Keratinocyte (primary cell): ENCODE data around the gene C1orf74. TPM values are rescaled to one million over a fixed set of nuclear protein-coding genes. Genes with fewer than 3 reads are reported as not detected.

ENCODE experiments used
- DNase-seq: peaks from one replicate; pipeline ENCODE4 v3.0.0-alpha.2; 2011; ENCODE audit warnings: low read depth, missing footprints, low spot score
- FAIRE-seq: peaks from 2 replicates; lab custom pipeline; 2011; peaks lifted over from hg19 to GRCh38; lab: Jason Lieb, UNC
- H2AFZ ChIP-seq: 2 replicates; pipeline ENCODE4 v1.6.0; 2012; ENCODE audit warnings: low read length, control low read depth, inconsistent platforms; ENCODE audit not compliant: control insufficient read depth
- H3K27ac ChIP-seq: 2 replicates; pipeline ENCODE4 v1.5.1; 2011; ENCODE audit warnings: low read length; ENCODE audit not compliant: control insufficient read depth, insufficient read depth
- H3K27me3 ChIP-seq: 3 replicates; pipeline ENCODE4 v1.6.0; 2011; ENCODE audit warnings: low read length; ENCODE audit not compliant: control insufficient read depth, insufficient read depth; ENCODE audit errors: extremely low read depth
- H3K36me3 ChIP-seq, 2 experiments: 2 replicates in 1 of 2; 3 replicates in 1 of 2; pipeline ENCODE4 v1.5.1; 2011; ENCODE audit warnings: low read length in 2 of 2, mild to moderate bottlenecking in 1 of 2; ENCODE audit not compliant: control insufficient read depth in 2 of 2, insufficient read depth in 2 of 2; ENCODE audit errors: extremely low read depth in 1 of 2
- H3K4me1 ChIP-seq: 3 replicates; pipeline ENCODE4 v1.5.1; 2011; ENCODE audit warnings: low read length; ENCODE audit not compliant: control insufficient read depth, insufficient read depth; ENCODE audit errors: extremely low read depth
- H3K4me2 ChIP-seq: 3 replicates; pipeline ENCODE4 v1.6.0; 2011; ENCODE audit warnings: low read depth, low read length; ENCODE audit not compliant: control insufficient read depth, insufficient read depth; ENCODE audit errors: extremely low read depth
- H3K4me3 ChIP-seq, 3 experiments: fragments of 200-600 bp in 1 of 3; sonication (generic) in 1 of 3; 2 replicates in 2 of 3; 3 replicates in 1 of 3; pipeline ENCODE4 v1.5.1; 2011 to 2016; ENCODE audit warnings: low read length in 3 of 3, mild to moderate bottlenecking in 3 of 3, control low read depth in 2 of 3, inconsistent platforms in 1 of 3, low read depth in 1 of 3, mixed read lengths in 1 of 3, mixed run types in 1 of 3, moderate library complexity in 1 of 3; ENCODE audit not compliant: control insufficient read depth in 2 of 3, insufficient read depth in 2 of 3; ENCODE audit errors: extremely low read depth in 1 of 3
- H3K79me2 ChIP-seq: 2 replicates; pipeline ENCODE4 v1.6.0; 2012; ENCODE audit warnings: low read length; ENCODE audit not compliant: control insufficient read depth, insufficient read depth
- H3K9ac ChIP-seq: 3 replicates; pipeline ENCODE4 v1.6.0; 2011; ENCODE audit warnings: low read length; ENCODE audit not compliant: control insufficient read depth, insufficient read depth; ENCODE audit errors: extremely low read depth
- H3K9me1 ChIP-seq: 3 replicates; pipeline ENCODE4 v1.6.0; 2011; ENCODE audit warnings: low read length; ENCODE audit not compliant: control insufficient read depth, insufficient read depth; ENCODE audit errors: extremely low read depth
- H3K9me3 ChIP-seq: 2 replicates; pipeline ENCODE4 v1.5.1; 2012; ENCODE audit warnings: low read depth, low read length; ENCODE audit not compliant: control insufficient read depth
- H4K20me1 ChIP-seq: 3 replicates; pipeline ENCODE4 v1.6.0; 2011; ENCODE audit warnings: low read length; ENCODE audit not compliant: control insufficient read depth, insufficient read depth; ENCODE audit errors: extremely low read depth
- EZH2 ChIP-seq: IDR thresholded peaks from one replicate; pipeline ENCODE4 v1.6.1; 2012; ENCODE audit warnings: inconsistent platforms, mild to moderate bottlenecking, low read length, moderate library complexity
- dilution Hi-C: fragments of 300-500 bp; cut with MboI; formaldehyde crosslinking; loops from one replicate; pipeline ENCODE4 v1.7.0; 2020; ENCODE audit warnings: low sequenced_read_pairs; ENCODE audit not compliant: extremely low pct_ligation_motif_present
- polyA plus RNA-seq, 5 experiments: library from polyadenylated mRNA; depleted of rRNA in 3 of 5; stranded (reverse) in 3 of 5; stranded (forward) in 1 of 5; unstranded in 1 of 5; fragments of >200 nt; gene quantifications; 1 replicate in 1 of 5; 2 replicates in 3 of 5; 3 replicates in 1 of 5; pipeline versions ENCODE4 v1.2.1 to v1.2.3, GENCODE V29; 2011 to 2012; ENCODE audit warnings: missing spikeins in 2 of 5, low read depth in 1 of 5, low replicate concordance in 1 of 5
- TF ChIP-seq, protein P1 (sequence below), 3 experiments: IDR thresholded peaks in 1 of 3; conservative IDR thresholded peaks in 1 of 3; optimal IDR thresholded peaks in 1 of 3; 2 replicates in 2 of 3; 3 replicates in 1 of 3; pipeline versions ENCODE3 to v1.5.1; 2011; ENCODE audit warnings: low read length in 3 of 3, mild to moderate bottlenecking in 3 of 3, moderate library complexity in 2 of 3, control low read depth in 1 of 3, inconsistent platforms in 1 of 3; ENCODE audit not compliant: insufficient read depth in 2 of 3; ENCODE audit errors: extremely low read depth in 1 of 3

C1orf74 gene
- polyA plus RNA-seq, 1 donor (not counting 4 experiments of a cell fraction or from before 2014, with no cell fraction given) = 58.1 TPM

DNA sequence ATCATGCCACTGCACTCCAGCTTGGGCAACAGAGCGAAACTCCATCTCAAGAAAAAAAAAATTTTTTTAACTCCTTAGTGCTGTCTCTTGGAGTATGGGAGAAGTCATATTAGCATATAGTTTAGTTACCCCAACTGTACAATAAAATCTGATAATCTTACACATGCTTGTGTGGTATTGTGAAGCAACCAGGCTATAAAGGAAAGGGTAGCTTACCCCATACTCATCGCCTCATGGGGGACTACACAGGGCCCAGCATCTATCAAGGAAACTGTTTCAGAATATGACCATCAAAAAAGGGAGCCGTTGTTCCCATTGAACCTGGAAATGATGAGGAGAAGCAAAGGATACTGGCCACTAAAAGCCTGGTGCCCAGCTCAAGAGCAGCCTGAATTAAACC is 31.5 kb downstream of the C1orf74 start:
- H3K4me2 ChIP-seq = no peak overlapping the region
- no peaks in the 10 kb centered on the region for H3K9me1 ChIP-seq
- no peaks in the 10 kb centered on the region for H3K9me3 ChIP-seq
- no peak for FAIRE-seq
- no peak overlapping the region for H3K27ac ChIP-seq
- H3K9ac ChIP-seq = no peak overlapping the region
- dilution Hi-C loops = no loop called here
- H3K36me3 ChIP-seq = no peaks in the 10 kb centered on the region
- no peak overlapping the region for H3K4me3 ChIP-seq
- H3K27me3 ChIP-seq = no peaks in the 10 kb centered on the region
- H2AFZ ChIP-seq = no peak overlapping the region
- H3K79me2 ChIP-seq = no peaks in the 10 kb centered on the region
- TF ChIP-seq, protein P1, sequence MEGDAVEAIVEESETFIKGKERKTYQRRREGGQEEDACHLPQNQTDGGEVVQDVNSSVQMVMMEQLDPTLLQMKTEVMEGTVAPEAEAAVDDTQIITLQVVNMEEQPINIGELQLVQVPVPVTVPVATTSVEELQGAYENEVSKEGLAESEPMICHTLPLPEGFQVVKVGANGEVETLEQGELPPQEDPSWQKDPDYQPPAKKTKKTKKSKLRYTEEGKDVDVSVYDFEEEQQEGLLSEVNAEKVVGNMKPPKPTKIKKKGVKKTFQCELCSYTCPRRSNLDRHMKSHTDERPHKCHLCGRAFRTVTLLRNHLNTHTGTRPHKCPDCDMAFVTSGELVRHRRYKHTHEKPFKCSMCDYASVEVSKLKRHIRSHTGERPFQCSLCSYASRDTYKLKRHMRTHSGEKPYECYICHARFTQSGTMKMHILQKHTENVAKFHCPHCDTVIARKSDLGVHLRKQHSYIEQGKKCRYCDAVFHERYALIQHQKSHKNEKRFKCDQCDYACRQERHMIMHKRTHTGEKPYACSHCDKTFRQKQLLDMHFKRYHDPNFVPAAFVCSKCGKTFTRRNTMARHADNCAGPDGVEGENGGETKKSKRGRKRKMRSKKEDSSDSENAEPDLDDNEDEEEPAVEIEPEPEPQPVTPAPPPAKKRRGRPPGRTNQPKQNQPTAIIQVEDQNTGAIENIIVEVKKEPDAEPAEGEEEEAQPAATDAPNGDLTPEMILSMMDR (optimal IDR thresholded peaks at IDR 0.05 in 1 of 3, IDR thresholded peaks at IDR 0.05 in 1 of 3, conservative IDR thresholded peaks at IDR 0.05 in 1 of 3; ENCODE audit: extremely low read depth in 1 of 3, insufficient read depth in 2 of 3, low read length in 3 of 3) = no peak
- no peak for TF ChIP-seq EZH2
- no peaks in the 10 kb centered on the region for H4K20me1 ChIP-seq
- H3K4me1 ChIP-seq = peaks cover 5% of the 10 kb centered on the region
- DNase-seq = no peak

DNA sequence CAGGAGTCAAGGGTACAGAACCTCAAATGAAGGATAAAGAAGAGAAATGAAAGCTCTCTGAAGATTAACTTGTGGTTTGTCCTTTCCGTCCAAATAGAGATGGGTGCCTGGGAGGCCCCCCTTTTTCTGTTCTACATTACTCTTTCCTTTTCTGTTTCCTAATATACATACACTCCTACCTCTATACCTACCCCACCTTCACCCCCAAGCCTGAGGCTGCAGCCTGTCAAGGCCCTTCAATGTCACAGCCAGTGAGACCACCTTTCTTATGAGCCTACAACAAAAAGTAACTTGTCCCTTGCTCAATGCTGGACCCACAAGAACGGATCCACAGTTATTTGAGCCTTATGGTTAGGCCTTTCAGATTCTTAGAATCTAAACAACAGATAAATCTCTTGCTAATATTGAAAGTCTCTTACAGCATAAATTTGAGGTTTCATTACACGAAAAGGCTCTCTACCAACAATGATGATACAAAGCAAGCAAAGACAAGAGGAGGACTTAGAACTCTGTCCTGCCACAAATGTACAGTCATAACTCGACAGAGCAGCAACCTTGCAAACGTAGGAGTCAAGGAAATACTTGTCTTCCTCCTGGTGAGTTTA is 32.6 kb downstream of the C1orf74 start:
- H3K79me2 ChIP-seq = no peaks in the 10 kb centered on the region
- dilution Hi-C loops = no loop called here
- TF ChIP-seq, protein P1 (optimal IDR thresholded peaks at IDR 0.05 in 1 of 3, IDR thresholded peaks at IDR 0.05 in 1 of 3, conservative IDR thresholded peaks at IDR 0.05 in 1 of 3; ENCODE audit: extremely low read depth in 1 of 3, insufficient read depth in 2 of 3, low read length in 3 of 3) = no peak
- TF ChIP-seq EZH2 = no peak
- no peaks in the 10 kb centered on the region for H3K9me1 ChIP-seq
- H3K9ac ChIP-seq = no peak overlapping the region
- H3K27ac ChIP-seq = no peak overlapping the region
- H3K4me2 ChIP-seq = no peak overlapping the region
- DNase-seq (no peak), FAIRE-seq (no peak)
- no peak overlapping the region for H3K4me3 ChIP-seq
- H2AFZ ChIP-seq = no peak overlapping the region
- H3K9me3 ChIP-seq = no peaks in the 10 kb centered on the region
- no peaks in the 10 kb centered on the region for H3K36me3 ChIP-seq
- peaks cover 10% of the 10 kb centered on the region for H3K4me1 ChIP-seq
- no peaks in the 10 kb centered on the region for H4K20me1 ChIP-seq
- H3K27me3 ChIP-seq = no peaks in the 10 kb centered on the region
